ENCODE measurements around the gene MARVELD1. TPM values are rescaled to one million over a fixed set of nuclear protein-coding genes. Genes with fewer than 3 reads are reported as not detected.

MARVELD1 gene
- total and polyA plus RNA-seq, 2 of the 8 experiments (the other 6 are each of a cell fraction or from before 2014, with no cell fraction given): 28.1 to 37.3 TPM

DNA sequence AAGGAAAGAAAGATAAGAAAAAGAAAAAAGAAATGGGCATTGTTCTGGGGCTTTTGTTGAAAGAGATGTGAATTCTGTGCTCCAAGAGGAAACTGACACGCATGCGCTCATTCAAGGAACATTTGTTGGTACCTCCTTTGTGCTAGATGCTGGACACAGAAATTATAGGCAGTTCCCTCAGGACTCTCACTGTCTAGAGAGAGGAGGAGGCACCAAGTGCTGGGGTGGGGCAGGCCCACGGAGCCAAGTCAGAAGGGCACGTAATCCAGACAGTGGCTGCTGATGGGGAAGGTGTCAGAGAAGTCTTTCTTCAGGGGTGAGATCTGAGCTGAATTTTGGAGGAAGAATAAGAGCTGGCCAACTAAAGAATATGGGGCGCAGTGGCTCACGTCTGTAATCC, 20.5 kb downstream of the MARVELD1 start (continued):
- TF ChIP-seq, protein P1, sequence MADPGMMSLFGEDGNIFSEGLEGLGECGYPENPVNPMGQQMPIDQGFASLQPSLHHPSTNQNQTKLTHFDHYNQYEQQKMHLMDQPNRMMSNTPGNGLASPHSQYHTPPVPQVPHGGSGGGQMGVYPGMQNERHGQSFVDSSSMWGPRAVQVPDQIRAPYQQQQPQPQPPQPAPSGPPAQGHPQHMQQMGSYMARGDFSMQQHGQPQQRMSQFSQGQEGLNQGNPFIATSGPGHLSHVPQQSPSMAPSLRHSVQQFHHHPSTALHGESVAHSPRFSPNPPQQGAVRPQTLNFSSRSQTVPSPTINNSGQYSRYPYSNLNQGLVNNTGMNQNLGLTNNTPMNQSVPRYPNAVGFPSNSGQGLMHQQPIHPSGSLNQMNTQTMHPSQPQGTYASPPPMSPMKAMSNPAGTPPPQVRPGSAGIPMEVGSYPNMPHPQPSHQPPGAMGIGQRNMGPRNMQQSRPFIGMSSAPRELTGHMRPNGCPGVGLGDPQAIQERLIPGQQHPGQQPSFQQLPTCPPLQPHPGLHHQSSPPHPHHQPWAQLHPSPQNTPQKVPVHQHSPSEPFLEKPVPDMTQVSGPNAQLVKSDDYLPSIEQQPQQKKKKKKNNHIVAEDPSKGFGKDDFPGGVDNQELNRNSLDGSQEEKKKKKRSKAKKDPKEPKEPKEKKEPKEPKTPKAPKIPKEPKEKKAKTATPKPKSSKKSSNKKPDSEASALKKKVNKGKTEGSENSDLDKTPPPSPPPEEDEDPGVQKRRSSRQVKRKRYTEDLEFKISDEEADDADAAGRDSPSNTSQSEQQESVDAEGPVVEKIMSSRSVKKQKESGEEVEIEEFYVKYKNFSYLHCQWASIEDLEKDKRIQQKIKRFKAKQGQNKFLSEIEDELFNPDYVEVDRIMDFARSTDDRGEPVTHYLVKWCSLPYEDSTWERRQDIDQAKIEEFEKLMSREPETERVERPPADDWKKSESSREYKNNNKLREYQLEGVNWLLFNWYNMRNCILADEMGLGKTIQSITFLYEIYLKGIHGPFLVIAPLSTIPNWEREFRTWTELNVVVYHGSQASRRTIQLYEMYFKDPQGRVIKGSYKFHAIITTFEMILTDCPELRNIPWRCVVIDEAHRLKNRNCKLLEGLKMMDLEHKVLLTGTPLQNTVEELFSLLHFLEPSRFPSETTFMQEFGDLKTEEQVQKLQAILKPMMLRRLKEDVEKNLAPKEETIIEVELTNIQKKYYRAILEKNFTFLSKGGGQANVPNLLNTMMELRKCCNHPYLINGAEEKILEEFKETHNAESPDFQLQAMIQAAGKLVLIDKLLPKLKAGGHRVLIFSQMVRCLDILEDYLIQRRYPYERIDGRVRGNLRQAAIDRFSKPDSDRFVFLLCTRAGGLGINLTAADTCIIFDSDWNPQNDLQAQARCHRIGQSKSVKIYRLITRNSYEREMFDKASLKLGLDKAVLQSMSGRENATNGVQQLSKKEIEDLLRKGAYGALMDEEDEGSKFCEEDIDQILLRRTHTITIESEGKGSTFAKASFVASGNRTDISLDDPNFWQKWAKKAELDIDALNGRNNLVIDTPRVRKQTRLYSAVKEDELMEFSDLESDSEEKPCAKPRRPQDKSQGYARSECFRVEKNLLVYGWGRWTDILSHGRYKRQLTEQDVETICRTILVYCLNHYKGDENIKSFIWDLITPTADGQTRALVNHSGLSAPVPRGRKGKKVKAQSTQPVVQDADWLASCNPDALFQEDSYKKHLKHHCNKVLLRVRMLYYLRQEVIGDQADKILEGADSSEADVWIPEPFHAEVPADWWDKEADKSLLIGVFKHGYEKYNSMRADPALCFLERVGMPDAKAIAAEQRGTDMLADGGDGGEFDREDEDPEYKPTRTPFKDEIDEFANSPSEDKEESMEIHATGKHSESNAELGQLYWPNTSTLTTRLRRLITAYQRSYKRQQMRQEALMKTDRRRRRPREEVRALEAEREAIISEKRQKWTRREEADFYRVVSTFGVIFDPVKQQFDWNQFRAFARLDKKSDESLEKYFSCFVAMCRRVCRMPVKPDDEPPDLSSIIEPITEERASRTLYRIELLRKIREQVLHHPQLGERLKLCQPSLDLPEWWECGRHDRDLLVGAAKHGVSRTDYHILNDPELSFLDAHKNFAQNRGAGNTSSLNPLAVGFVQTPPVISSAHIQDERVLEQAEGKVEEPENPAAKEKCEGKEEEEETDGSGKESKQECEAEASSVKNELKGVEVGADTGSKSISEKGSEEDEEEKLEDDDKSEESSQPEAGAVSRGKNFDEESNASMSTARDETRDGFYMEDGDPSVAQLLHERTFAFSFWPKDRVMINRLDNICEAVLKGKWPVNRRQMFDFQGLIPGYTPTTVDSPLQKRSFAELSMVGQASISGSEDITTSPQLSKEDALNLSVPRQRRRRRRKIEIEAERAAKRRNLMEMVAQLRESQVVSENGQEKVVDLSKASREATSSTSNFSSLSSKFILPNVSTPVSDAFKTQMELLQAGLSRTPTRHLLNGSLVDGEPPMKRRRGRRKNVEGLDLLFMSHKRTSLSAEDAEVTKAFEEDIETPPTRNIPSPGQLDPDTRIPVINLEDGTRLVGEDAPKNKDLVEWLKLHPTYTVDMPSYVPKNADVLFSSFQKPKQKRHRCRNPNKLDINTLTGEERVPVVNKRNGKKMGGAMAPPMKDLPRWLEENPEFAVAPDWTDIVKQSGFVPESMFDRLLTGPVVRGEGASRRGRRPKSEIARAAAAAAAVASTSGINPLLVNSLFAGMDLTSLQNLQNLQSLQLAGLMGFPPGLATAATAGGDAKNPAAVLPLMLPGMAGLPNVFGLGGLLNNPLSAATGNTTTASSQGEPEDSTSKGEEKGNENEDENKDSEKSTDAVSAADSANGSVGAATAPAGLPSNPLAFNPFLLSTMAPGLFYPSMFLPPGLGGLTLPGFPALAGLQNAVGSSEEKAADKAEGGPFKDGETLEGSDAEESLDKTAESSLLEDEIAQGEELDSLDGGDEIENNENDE (IDR thresholded peaks at IDR 0.05; ENCODE audit: insufficient replicate concordance, low read length): no peak
- no peak for TF ChIP-seq ZNF274 (IDR thresholded peaks at IDR 0.05; ENCODE audit: borderline replicate concordance, extremely low read depth, low read length)
- TF ChIP-seq KDM5A (IDR thresholded peaks at IDR 0.05; ENCODE audit: low read length): no peak
- no peak for TF ChIP-seq RAD21 (IDR thresholded peaks at IDR 0.05 in 1 of 2, conservative IDR thresholded peaks at IDR 0.05 in 1 of 2; ENCODE audit: low read depth in 2 of 2, low read length in 2 of 2)
- TF ChIP-seq, protein P2, sequence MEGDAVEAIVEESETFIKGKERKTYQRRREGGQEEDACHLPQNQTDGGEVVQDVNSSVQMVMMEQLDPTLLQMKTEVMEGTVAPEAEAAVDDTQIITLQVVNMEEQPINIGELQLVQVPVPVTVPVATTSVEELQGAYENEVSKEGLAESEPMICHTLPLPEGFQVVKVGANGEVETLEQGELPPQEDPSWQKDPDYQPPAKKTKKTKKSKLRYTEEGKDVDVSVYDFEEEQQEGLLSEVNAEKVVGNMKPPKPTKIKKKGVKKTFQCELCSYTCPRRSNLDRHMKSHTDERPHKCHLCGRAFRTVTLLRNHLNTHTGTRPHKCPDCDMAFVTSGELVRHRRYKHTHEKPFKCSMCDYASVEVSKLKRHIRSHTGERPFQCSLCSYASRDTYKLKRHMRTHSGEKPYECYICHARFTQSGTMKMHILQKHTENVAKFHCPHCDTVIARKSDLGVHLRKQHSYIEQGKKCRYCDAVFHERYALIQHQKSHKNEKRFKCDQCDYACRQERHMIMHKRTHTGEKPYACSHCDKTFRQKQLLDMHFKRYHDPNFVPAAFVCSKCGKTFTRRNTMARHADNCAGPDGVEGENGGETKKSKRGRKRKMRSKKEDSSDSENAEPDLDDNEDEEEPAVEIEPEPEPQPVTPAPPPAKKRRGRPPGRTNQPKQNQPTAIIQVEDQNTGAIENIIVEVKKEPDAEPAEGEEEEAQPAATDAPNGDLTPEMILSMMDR (IDR thresholded peaks at IDR 0.05; ENCODE audit: control extremely low read depth in 1 of 3, insufficient read depth in 1 of 3, low read depth in 1 of 3, low read length in 3 of 3): no peak
- TF ChIP-seq TAF7 (optimal IDR thresholded peaks at IDR 0.05; ENCODE audit: borderline replicate concordance, low read depth, low read length): no peak
- TF ChIP-seq, protein P3, sequence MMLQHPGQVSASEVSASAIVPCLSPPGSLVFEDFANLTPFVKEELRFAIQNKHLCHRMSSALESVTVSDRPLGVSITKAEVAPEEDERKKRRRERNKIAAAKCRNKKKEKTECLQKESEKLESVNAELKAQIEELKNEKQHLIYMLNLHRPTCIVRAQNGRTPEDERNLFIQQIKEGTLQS (IDR thresholded peaks at IDR 0.05; ENCODE audit: insufficient read depth, low read depth, low read length): no peak
